Right lobe of liver (tissue), 4 donors: Measurements from ENCODE around the gene RBBP7.

Source experiments
- CTCF ChIP-seq, 4 donors: fragments of 200-600 bp in 3 of 4; fragments of 450-650 bp in 1 of 4; IDR thresholded peaks; one replicate each; pipeline versions ENCODE4 v1.5.1 to v1.8.0; 2016 to 2022; ENCODE audit warnings: antibody characterized with exemption in 4 of 4, mild to moderate bottlenecking in 2 of 4
- POLR2A ChIP-seq: fragments of 450-650 bp; IDR thresholded peaks from one replicate; pipeline ENCODE4 v1.6.1; 2017; ENCODE audit warnings: antibody characterized with exemption, mild to moderate bottlenecking
- donor health status: DM: no; HTN: no; CAD: no.
- donor health status: DM: no; HTN: no; CAD: no.
- donor health status: DM: no; HTN: yes; CAD: no.

GRCh38 chrX:16804923-16805464 is 65.2 kb downstream of the RBBP7 start:
- no peak for TF ChIP-seq POLR2A
- no peak for TF ChIP-seq CTCF (IDR thresholded peaks at IDR 0.05)
